Mucosa of rectum (tissue), 2 donors: Measurements from ENCODE around the gene TNFAIP1.
A peak's percentile ranks its signal among the peaks of the same experiment; 100 is the strongest.

Experiments used
- H3K27ac ChIP-seq, 2 donors: one replicate each; pipeline ENCODE4 v1.7.0; 2013; ENCODE audit warnings: inconsistent platforms in 2 of 2, low read depth in 2 of 2, low read length in 2 of 2
- H3K27me3 ChIP-seq, 2 donors: one replicate each; pipeline ENCODE4 v1.7.0; 2013; ENCODE audit warnings: low read length in 2 of 2; ENCODE audit not compliant: control insufficient read depth in 2 of 2, insufficient read depth in 2 of 2
- H3K36me3 ChIP-seq, 2 donors: one replicate each; pipeline ENCODE4 v1.7.0; 2013; ENCODE audit warnings: low read length in 2 of 2; ENCODE audit not compliant: control insufficient read depth in 2 of 2, insufficient read depth in 2 of 2
- H3K4me1 ChIP-seq, 2 donors: one replicate each; pipeline ENCODE4 v1.7.0; 2013; ENCODE audit warnings: low read length in 2 of 2, mild to moderate bottlenecking in 1 of 2; ENCODE audit not compliant: control insufficient read depth in 2 of 2, insufficient read depth in 2 of 2
- H3K4me3 ChIP-seq, 2 donors: one replicate each; pipeline ENCODE4 v1.7.0; 2013; ENCODE audit warnings: low read length in 2 of 2
- H3K9ac ChIP-seq, 2 donors: one replicate each; pipeline ENCODE4 v1.7.0; 2013; ENCODE audit warnings: low read length in 2 of 2, low read depth in 1 of 2, mild to moderate bottlenecking in 1 of 2
- H3K9me3 ChIP-seq, 2 donors: one replicate each; pipeline ENCODE4 v1.7.0; 2013; ENCODE audit warnings: low read length in 2 of 2; ENCODE audit not compliant: control insufficient read depth in 2 of 2
- donor health status: healthy.
- donor health status: Normal muscosa, but diverticular disease.

TNFAIP1 gene

DNA sequence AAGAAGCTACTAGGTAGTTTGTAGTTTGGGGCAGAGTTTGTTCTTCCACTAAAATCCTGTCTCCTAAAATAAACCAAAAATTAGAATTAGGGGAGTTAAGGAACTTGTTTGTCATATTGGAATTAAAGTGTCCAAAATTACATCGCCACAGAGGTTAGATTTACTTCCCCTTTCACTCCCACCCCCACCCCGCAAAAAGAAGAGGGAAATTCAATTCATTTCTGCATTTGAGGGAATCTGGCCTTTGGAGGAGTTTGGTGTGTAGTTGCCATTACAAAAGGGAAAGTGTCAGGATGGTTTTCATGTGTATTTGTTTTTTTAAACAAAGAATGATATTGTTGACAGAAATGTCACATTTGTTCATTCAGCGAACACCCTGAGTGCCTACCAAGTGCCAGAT is 10.8 kb upstream of the TNFAIP1 start:
- Histone ChIP-seq H3K27ac (no peak overlapping the region), H3K4me3 (no peak overlapping the region), H3K9ac (no peak overlapping the region)

DNA sequence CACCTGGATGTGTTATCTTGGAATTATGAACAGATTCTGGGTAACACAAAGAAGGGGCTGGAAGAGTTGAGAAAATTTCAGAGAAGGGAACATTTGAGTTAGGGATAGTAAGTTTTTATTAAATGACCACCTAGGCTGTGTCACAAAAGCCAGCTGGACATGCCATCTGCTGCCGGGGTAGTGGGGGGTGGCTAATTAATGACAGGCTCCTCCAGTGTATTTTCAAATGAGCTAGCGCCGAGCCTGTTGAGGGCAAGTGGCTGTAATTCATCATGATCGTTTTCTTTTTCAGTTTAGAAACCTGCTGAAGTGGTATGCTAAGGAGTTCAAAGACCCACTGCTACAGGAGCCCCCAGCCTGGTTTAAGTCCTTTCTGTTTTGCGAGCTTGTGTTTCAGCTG is 10.3 kb upstream of the TNFAIP1 start:
- Histone ChIP-seq H3K36me3 (peaks cover 11 to 24% of the 10 kb centered on the region in 2 donors), H3K9ac (no peak overlapping the region), H3K27me3 (no peaks in the 10 kb centered on the region), H3K4me1 (peaks cover 6 to 9% of the 10 kb centered on the region in 2 donors), H3K4me3 (no peak overlapping the region), H3K27ac (no peak overlapping the region), H3K9me3 (no peaks in the 10 kb centered on the region)

More for the DNA sequence above, 10.8 kb upstream of the TNFAIP1 start:
- Histone ChIP-seq H3K9me3 (no peaks in the 10 kb centered on the region), H3K36me3 (peaks cover 11 to 23% of the 10 kb centered on the region in 2 donors), H3K27me3 (no peaks in the 10 kb centered on the region), H3K4me1 (peaks cover 9 to 10% of the 10 kb centered on the region in 2 donors)

DNA sequence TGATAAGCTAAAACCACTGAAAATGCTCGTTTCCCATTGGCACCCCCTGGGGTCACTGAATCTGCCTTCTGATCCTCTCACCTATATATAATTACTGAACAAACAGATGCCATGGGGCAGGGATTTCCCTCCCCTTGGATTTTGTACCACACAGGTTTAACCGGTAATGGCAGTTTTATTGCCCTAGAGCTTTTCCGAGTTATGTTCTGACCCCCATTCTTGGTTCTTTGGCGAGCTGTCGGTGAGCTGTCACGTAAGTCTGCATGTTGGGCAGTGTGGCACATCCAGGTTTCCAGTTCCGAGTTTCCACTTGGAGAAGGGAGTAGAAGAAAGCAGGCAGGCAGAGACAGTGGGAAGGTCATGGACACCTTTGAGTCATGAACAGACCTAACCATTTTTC is 9.4 kb upstream of the TNFAIP1 start:
- Histone ChIP-seq H3K4me1 (peaks cover 2 to 9% of the 10 kb centered on the region in 2 donors), H3K4me3 (no peak overlapping the region)

GRCh38 chr17:28327031-28327607 is 8.4 kb upstream of the TNFAIP1 start:
- peaks cover 2 to 9% of the 10 kb centered on the region in 2 donors for H3K4me1 ChIP-seq
- no peaks in the 10 kb centered on the region for H3K9me3 ChIP-seq
- no peaks in the 10 kb centered on the region for H3K27me3 ChIP-seq
- no peak overlapping the region for H3K9ac ChIP-seq
- no peak overlapping the region for H3K27ac ChIP-seq
- H3K4me3 ChIP-seq = no peak overlapping the region
- H3K36me3 ChIP-seq = peaks cover 28 to 40% of the 10 kb centered on the region in 2 donors

More for the DNA sequence above, 9.4 kb upstream of the TNFAIP1 start:
- no peak overlapping the region for H3K27ac ChIP-seq
- no peak overlapping the region for H3K9ac ChIP-seq
- peaks cover 18 to 32% of the 10 kb centered on the region in 2 donors for H3K36me3 ChIP-seq
- no peaks in the 10 kb centered on the region for H3K27me3 ChIP-seq
- H3K9me3 ChIP-seq = no peaks in the 10 kb centered on the region

- H3K27me3 ChIP-seq = no peaks in the 10 kb centered on the region
- no peak overlapping the region for H3K9ac ChIP-seq
- peaks cover 30 to 41% of the 10 kb centered on the region in 2 donors for H3K36me3 ChIP-seq
- no peak overlapping the region for H3K27ac ChIP-seq
- H3K4me1 ChIP-seq = peaks cover 2 to 9% of the 10 kb centered on the region in 2 donors
- no peak overlapping the region for H3K4me3 ChIP-seq
- H3K9me3 ChIP-seq = no peaks in the 10 kb centered on the region
These were observed 7.9 kb upstream of the TNFAIP1 start for GRCh38 chr17:28327709-28328108.

GRCh38 chr17:28328325-28328724 is 7.2 kb upstream of the TNFAIP1 start:
- Histone ChIP-seq H3K27ac (no peak overlapping the region), H3K9ac (no peak overlapping the region), H3K4me3 (no peak overlapping the region), H3K4me1 (peaks cover 2 to 9% of the 10 kb centered on the region in 2 donors), H3K27me3 (no peaks in the 10 kb centered on the region), H3K36me3 (peaks cover 30 to 41% of the 10 kb centered on the region in 2 donors), H3K9me3 (no peaks in the 10 kb centered on the region)

DNA sequence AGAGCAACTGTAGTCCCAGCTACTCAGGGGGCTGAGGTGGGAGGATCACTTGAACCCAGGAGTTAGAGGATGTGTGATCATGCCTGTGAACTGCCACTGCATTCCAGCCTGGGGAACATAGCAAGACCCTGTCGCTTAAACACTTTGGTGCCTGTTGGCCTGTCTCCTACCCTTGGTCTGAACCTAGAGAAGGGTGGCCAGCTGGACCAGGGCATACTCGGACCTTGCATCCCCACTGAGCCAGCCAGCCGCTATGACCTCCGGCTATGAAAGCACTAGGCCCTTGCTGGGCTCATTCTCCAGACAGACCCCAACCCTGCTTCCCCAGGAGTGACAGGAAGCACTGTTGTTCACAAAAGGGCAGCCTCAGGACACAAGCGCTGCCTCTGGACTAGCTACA is 4.9 kb upstream of the TNFAIP1 start:
- Histone ChIP-seq H3K27ac (no peak overlapping the region), H3K4me1 (peaks cover 9 to 11% of the 10 kb centered on the region in 2 donors), H3K9me3 (no peaks in the 10 kb centered on the region), H3K27me3 (no peaks in the 10 kb centered on the region), H3K36me3 (peaks cover 30 to 41% of the 10 kb centered on the region in 2 donors), H3K9ac (no peak overlapping the region), H3K4me3 (no peak overlapping the region)

DNA sequence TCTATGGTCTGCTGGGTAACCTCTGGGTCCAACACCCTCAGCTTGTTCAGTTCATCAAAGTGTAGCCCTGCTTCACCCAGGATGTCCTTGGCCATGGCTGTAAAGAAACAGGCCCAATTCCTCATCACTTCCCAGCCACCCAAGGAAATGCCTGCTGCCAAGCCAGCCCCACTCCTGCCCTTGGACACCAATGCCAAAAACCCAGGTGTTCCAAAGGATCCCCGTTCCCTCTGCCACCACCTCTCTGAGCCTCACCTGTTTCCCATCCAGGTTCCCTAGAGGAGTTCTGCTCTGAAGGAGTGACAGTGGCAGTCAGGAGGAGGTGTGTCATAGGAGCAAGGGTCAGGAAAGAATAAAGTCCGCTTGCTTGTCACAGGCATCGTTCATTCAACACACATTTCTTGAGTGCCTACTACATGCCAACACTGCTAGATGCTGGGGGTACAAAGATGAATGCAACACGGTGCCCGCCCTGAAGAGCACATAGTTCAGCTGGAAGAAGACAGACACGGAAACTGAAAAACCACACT is 3.6 kb upstream of the TNFAIP1 start:
- no peak overlapping the region for H3K27ac ChIP-seq
- H3K4me3 ChIP-seq = no peak overlapping the region
- peaks cover 17 to 19% of the 10 kb centered on the region in 2 donors for H3K4me1 ChIP-seq
- H3K9me3 ChIP-seq = no peaks in the 10 kb centered on the region
- no peak overlapping the region for H3K9ac ChIP-seq
- no peaks in the 10 kb centered on the region for H3K27me3 ChIP-seq
- peaks cover 30 to 41% of the 10 kb centered on the region in 2 donors for H3K36me3 ChIP-seq

GRCh38 chr17:28333083-28333746 is 2.3 kb upstream of the TNFAIP1 start:
- H3K27me3 ChIP-seq = no peaks in the 10 kb centered on the region
- H3K36me3 ChIP-seq = peaks cover 24 to 30% of the 10 kb centered on the region in 2 donors
- H3K9me3 ChIP-seq = no peaks in the 10 kb centered on the region
- H3K4me3 ChIP-seq = no peak overlapping the region
- H3K9ac ChIP-seq = no peak overlapping the region
- H3K4me1 ChIP-seq = peaks cover 19 to 20% of the 10 kb centered on the region in 2 donors
- no peak overlapping the region for H3K27ac ChIP-seq

DNA sequence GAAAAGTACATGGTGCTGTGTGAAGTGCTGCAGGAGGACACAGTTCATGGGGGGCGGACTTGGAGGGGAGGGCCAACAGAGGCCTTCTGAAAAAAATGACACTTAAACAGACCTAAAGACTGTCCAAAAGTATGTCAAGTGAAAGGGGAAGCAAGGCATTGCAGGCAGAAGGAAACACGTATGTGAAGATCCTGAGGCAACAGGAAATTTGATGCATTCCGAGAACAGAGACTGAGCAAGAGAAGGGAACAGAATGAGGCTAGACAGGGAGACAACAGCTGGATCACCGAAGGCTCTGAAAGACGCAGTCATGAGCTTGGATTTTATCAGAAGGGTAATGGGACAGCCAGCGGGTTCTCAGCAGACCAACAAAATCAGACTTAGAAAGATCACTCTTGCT is 1.4 kb upstream of the TNFAIP1 start:
- Histone ChIP-seq H3K4me3 (peak overlapping the region; percentile 82 to 89), H3K9me3 (no peaks in the 10 kb centered on the region), H3K36me3 (peaks cover 21 to 22% of the 10 kb centered on the region in 2 donors), H3K9ac (peak overlapping the region; percentile 76 to 78), H3K4me1 (peaks cover 19 to 20% of the 10 kb centered on the region in 2 donors), H3K27ac (no peak overlapping the region), H3K27me3 (no peaks in the 10 kb centered on the region)
